Activated T-helper 9 cell treated with anti-CD3 and anti-CD28 coated beads, Interleukin-2, amount 50 U/mL, for 16 hours (primary cell): ENCODE data around the gene SUZ12.
"Not testable (repeated sequence)": the region's sequence is repeated elsewhere in the genome, so short reads cannot be mapped to it uniquely, and the experiment has no call there.

ENCODE experiments used
- DNase-seq: peaks from one replicate; pipeline ENCODE4 v3.0.0-alpha.2; 2020; ENCODE audit warnings: low read depth

Gene SUZ12

GRCh38 chr17:31936615-31937609 lies at the start of gene SUZ12:
TSS of gene SUZ12 (plus strand) at chr17:31937007. CDS start at chr17:31937247, 240 bp downstream.
- peak; percentile 79 for DNase-seq

GRCh38 chr17:31888124-31888523 lies 48.7 kb upstream of the SUZ12 start:
- no peak for DNase-seq

- no peak for DNase-seq
These were observed 35.9 kb upstream of the SUZ12 start for GRCh38 chr17:31900877-31901276.

- no peak for DNase-seq
These were observed 34.1 kb upstream of the SUZ12 start for GRCh38 chr17:31902693-31903092.

- DNase-seq = no peak
These were observed 33.4 kb upstream of the SUZ12 start for GRCh38 chr17:31903401-31903800.

GRCh38 chr17:31907342-31907962 lies 29.4 kb upstream of the SUZ12 start:
- no peak for DNase-seq

GRCh38 chr17:31908386-31908785 lies 28.4 kb upstream of the SUZ12 start:
- DNase-seq = no peak

GRCh38 chr17:31912705-31913104 lies 24.1 kb upstream of the SUZ12 start:
- not testable (repeated sequence) for DNase-seq

- no peak for DNase-seq
These were observed 21.2 kb upstream of the SUZ12 start for GRCh38 chr17:31915456-31916100.

- DNase-seq = no peak
These were observed 20.2 kb upstream of the SUZ12 start for GRCh38 chr17:31916491-31917064.

GRCh38 chr17:31917065-31917529 lies 19.7 kb upstream of the SUZ12 start:
- DNase-seq = no peak

- not testable (repeated sequence) for DNase-seq
These were observed 19.1 kb upstream of the SUZ12 start for GRCh38 chr17:31917721-31918120.

- DNase-seq = no peak
These were observed 18.1 kb upstream of the SUZ12 start for GRCh38 chr17:31918701-31919128.

GRCh38 chr17:31919802-31920525 lies 16.8 kb upstream of the SUZ12 start:
- no peak for DNase-seq

- DNase-seq = no peak
These were observed 10.6 kb upstream of the SUZ12 start for GRCh38 chr17:31926100-31926729.

GRCh38 chr17:31931756-31932155 lies 5.1 kb upstream of the SUZ12 start:
- DNase-seq = no peak

GRCh38 chr17:31935512-31935911 lies 1.3 kb upstream of the SUZ12 start:
- DNase-seq = no peak

GRCh38 chr17:31937926-31938641 lies 1.3 kb downstream of the SUZ12 start:
- not testable (repeated sequence) for DNase-seq

- not testable (repeated sequence) for DNase-seq
These were observed 5.1 kb downstream of the SUZ12 start for GRCh38 chr17:31941916-31942315.

- DNase-seq = not testable (repeated sequence)
These were observed 5.6 kb downstream of the SUZ12 start for GRCh38 chr17:31942396-31942795.
